Peyer's patch (tissue), 4 donors: ENCODE results near the gene LCP2. TPM values are rescaled to one million over a fixed set of nuclear protein-coding genes. Genes with fewer than 3 reads are reported as not detected.
"Not testable (repeated sequence)": the region's sequence is repeated elsewhere in the genome, so short reads cannot be mapped to it uniquely, and the experiment has no call there.

Experiments
- DNase-seq, 3 donors: peaks; one replicate each; pipeline ENCODE4 v3.0.0-alpha.2; 2017 to 2019
- H3K27ac ChIP-seq, 4 donors: fragments of 200-600 bp; sonication (generic); one replicate each; pipeline ENCODE4 v1.5.1; 2016 to 2019
- H3K27me3 ChIP-seq, 2 donors: fragments of 200-600 bp; sonication (generic); one replicate each; pipeline ENCODE4 v1.5.1; 2019
- H3K36me3 ChIP-seq, 3 donors: fragments of 200-600 bp; sonication (generic); one replicate each; pipeline ENCODE4 v1.5.1; 2016 to 2019
- H3K4me1 ChIP-seq, 4 donors: fragments of 200-600 bp; sonication (generic); one replicate each; pipeline ENCODE4 v1.5.1; 2016 to 2019
- H3K4me3 ChIP-seq, 4 donors: fragments of 200-600 bp; sonication (generic); 1 replicate in 3 of 4; 2 replicates in 1 of 4; pipeline ENCODE4 v1.5.1; 2016 to 2019; ENCODE audit warnings: mild to moderate bottlenecking in 1 of 4
- H3K9me3 ChIP-seq, 4 donors: fragments of 200-600 bp; sonication (generic); one replicate each; pipeline ENCODE4 v1.5.1; 2016 to 2019; ENCODE audit warnings: mild to moderate bottlenecking in 1 of 4
- CTCF ChIP-seq, 6 experiments: fragments of 450-650 bp in 4 of 6; fragments of 200-600 bp in 2 of 6; sonication (generic) in 1 of 6; IDR thresholded peaks; one replicate each; pipeline ENCODE4 v1.5.1; 2017 to 2019; ENCODE audit warnings: antibody characterized with exemption in 6 of 6, mild to moderate bottlenecking in 3 of 6, moderate library complexity in 1 of 6
- POLR2A ChIP-seq, 2 donors: fragments of 450-650 bp; IDR thresholded peaks; one replicate each; pipeline ENCODE4 v1.5.1; 2017; ENCODE audit warnings: antibody characterized with exemption in 2 of 2, mild to moderate bottlenecking in 2 of 2, moderate library complexity in 2 of 2
- total RNA-seq, 4 donors: library from RNA; depleted of rRNA; stranded (reverse); fragments of >200 nt; gene quantifications; one replicate each; pipeline ENCODE4 v1.1.0, GENCODE V29; 2016

Gene LCP2
- total RNA-seq, 4 donors from 2014 or later, result 27.1 to 139 (median 33.9) TPM

- Histone ChIP-seq H3K27me3 (no peaks in the 10 kb centered on the region), H3K27ac (no peak overlapping the region), H3K36me3 (peaks cover 0 to 29% (median 0%) of the 10 kb centered on the region in 3 donors), H3K4me1 (peaks cover 0 to 4% (median 0%) of the 10 kb centered on the region in 4 donors), H3K9me3 (no peaks in the 10 kb centered on the region), H3K4me3 (no peak overlapping the region)
- no peak for TF ChIP-seq POLR2A (IDR thresholded peaks at IDR 0.05)
- no peak for TF ChIP-seq CTCF (IDR thresholded peaks at IDR 0.05)
- DNase-seq, result no peak
These were observed 46.1 kb downstream of the LCP2 start for GRCh38 chr5:170251462-170251861.

- H3K4me1 ChIP-seq, result peaks cover 0 to 4% (median 0%) of the 10 kb centered on the region in 4 donors
- DNase-seq, result no peak
- TF ChIP-seq POLR2A (IDR thresholded peaks at IDR 0.05), result no peak
- TF ChIP-seq CTCF (IDR thresholded peaks at IDR 0.05), result no peak
These were observed 46.7 kb downstream of the LCP2 start for GRCh38 chr5:170250810-170251317.

GRCh38 chr5:170249355-170249754 is 48.2 kb downstream of the LCP2 start:
- no peak for DNase-seq
- Histone ChIP-seq H3K27me3 (no peaks in the 10 kb centered on the region), H3K4me1 (peaks cover 0 to 4% (median 0%) of the 10 kb centered on the region in 4 donors), H3K9me3 (no peaks in the 10 kb centered on the region), H3K36me3 (peaks cover 0 to 14% (median 0%) of the 10 kb centered on the region in 3 donors), H3K27ac (no peak overlapping the region), H3K4me3 (no peak overlapping the region)
- no peak for TF ChIP-seq POLR2A (IDR thresholded peaks at IDR 0.05)
- no peak for TF ChIP-seq CTCF (IDR thresholded peaks at IDR 0.05)

More at GRCh38 chr5:170250810-170251317, 46.7 kb downstream of the LCP2 start:
- Histone ChIP-seq H3K36me3 (peaks cover 0 to 23% (median 0%) of the 10 kb centered on the region in 3 donors), H3K27me3 (no peaks in the 10 kb centered on the region), H3K4me3 (no peak overlapping the region), H3K27ac (no peak overlapping the region), H3K9me3 (no peaks in the 10 kb centered on the region)

DNA sequence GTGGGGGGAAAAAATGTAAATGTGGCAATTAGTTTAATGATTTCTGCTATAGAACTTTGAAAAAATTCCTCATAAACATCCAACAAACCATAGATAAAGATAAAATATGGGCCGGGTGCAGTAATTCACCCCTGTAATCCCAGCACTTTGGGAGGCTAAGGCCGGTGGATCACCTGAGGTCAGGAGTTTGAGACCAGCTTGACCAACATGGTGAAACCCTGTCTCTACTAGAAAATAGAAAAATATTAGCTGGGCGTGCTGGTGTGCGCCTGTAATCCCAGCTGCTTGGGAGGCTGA is 48.7 kb downstream of the LCP2 start:
- not testable (repeated sequence) for H3K27me3 ChIP-seq, H3K4me3 ChIP-seq, DNase-seq, H3K9me3 ChIP-seq, H3K4me1 ChIP-seq, H3K27ac ChIP-seq
- H3K36me3 ChIP-seq, result peaks cover 0 to 14% (median 0%) of the 10 kb centered on the region in 3 donors

- H3K4me3 ChIP-seq, result no peak overlapping the region
- H3K4me1 ChIP-seq, result no peaks in the 10 kb centered on the region
- DNase-seq, result no peak
- H3K27me3 ChIP-seq, result no peaks in the 10 kb centered on the region
- H3K36me3 ChIP-seq, result peaks cover 0 to 14% (median 0%) of the 10 kb centered on the region in 3 donors
- TF ChIP-seq CTCF (IDR thresholded peaks at IDR 0.05) (no peak), POLR2A (IDR thresholded peaks at IDR 0.05) (no peak)
- no peak overlapping the region for H3K27ac ChIP-seq
- no peaks in the 10 kb centered on the region for H3K9me3 ChIP-seq
These were observed 49.2 kb downstream of the LCP2 start for GRCh38 chr5:170248172-170248930.

DNA sequence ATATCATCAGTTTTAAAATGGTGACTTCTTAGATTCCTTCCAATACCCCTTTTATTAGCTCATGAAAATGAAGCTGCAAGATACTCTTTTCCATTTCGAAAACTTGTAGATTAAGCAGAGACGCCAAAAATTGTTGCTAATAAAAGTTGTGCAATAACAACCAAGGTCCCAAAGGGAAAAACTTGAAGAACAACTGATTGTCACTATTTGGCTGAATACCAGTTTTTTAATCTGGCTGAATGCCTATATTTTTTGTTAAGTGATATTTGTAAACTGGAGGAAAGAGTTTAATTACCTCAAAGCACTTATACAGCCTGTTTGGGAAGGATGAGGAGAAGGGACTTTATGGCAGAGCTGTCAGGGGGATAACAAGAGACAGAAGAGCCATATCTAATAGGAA is 50.2 kb downstream of the LCP2 start:
- Histone ChIP-seq H3K4me3 (no peak overlapping the region), H3K27ac (no peak overlapping the region), H3K9me3 (no peaks in the 10 kb centered on the region), H3K4me1 (no peaks in the 10 kb centered on the region), H3K27me3 (no peaks in the 10 kb centered on the region), H3K36me3 (peaks cover 0 to 14% (median 0%) of the 10 kb centered on the region in 3 donors)
- TF ChIP-seq POLR2A (IDR thresholded peaks at IDR 0.05), result no peak
- TF ChIP-seq CTCF (IDR thresholded peaks at IDR 0.05), result no peak
- DNase-seq, result no peak
